ENCODE results near the gene LAMA2. TPM values are rescaled to one million over a fixed set of nuclear protein-coding genes. Genes with fewer than 3 reads are reported as not detected.

The LAMA2 gene
- total RNA-seq, 1 experiment from 2014 or later = 4.2 TPM

- Histone ChIP-seq H2BK120ac (ENCODE audit: low read depth, low read length, poor library complexity, severe bottlenecking) (no peak overlapping the region), H3K27ac (ENCODE audit: insufficient read length, low read depth, low read length) (no peak overlapping the region), H2BK5ac (ENCODE audit: insufficient read length, low read length) (no peak overlapping the region), H4K5ac (ENCODE audit: insufficient read length, low read depth, low read length) (no peak overlapping the region), H2AK5ac (ENCODE audit: insufficient read length, low read length) (no peak overlapping the region), H3K23me2 (ENCODE audit: insufficient read length, low read depth, low read length, poor library complexity, severe bottlenecking) (no peaks in the 10 kb centered on the region), H3K79me2 (ENCODE audit: insufficient read depth, low read length) (no peaks in the 10 kb centered on the region), H4K20me1 (ENCODE audit: control insufficient read depth, insufficient read depth, insufficient read length) (no peaks in the 10 kb centered on the region), H4K8ac (replicated peaks; ENCODE audit: insufficient read length, low read depth, low read length) (no peak overlapping the region), H3T11ph (ENCODE audit: low read length) (no peak overlapping the region), H2BK12ac (ENCODE audit: insufficient read length, low read depth, low read length) (no peak overlapping the region), H4K91ac (ENCODE audit: insufficient read length, low read depth, low read length) (no peak overlapping the region), H3K56ac (ENCODE audit: insufficient read length, low read depth, low read length) (no peak overlapping the region), H3K4me2 (ENCODE audit: insufficient read depth, insufficient read length, low read length) (no peak overlapping the region), H3K23ac (ENCODE audit: insufficient read length, low read depth, low read length) (no peak overlapping the region), H3K4ac (ENCODE audit: low read depth, low read length) (no peak overlapping the region), H3K79me1 (ENCODE audit: insufficient read depth, low read depth, low read length, poor library complexity, severe bottlenecking) (no peaks in the 10 kb centered on the region), H3K4me1 (ENCODE audit: insufficient read depth, low read length) (no peaks in the 10 kb centered on the region; the same call in 1 of the 2 replicates), H3K9me3 (ENCODE audit: control insufficient read depth, low read depth, low read length) (no peaks in the 10 kb centered on the region), H2BK15ac (ENCODE audit: low read depth, low read length) (no peak overlapping the region), H3K9ac (ENCODE audit: extremely low read depth, insufficient read length, low read length) (no peak overlapping the region), H2AFZ (ENCODE audit: low read length) (no peak overlapping the region), H3K27me3 (ENCODE audit: insufficient read depth, low read length) (no peaks in the 10 kb centered on the region), H3K18ac (ENCODE audit: insufficient read length, low read depth, low read length) (no peak overlapping the region), H3K14ac (ENCODE audit: insufficient read depth, low read length) (no peak overlapping the region), H2BK20ac (ENCODE audit: low read depth, low read length, poor library complexity, severe bottlenecking) (no peak overlapping the region)
- Mint-ChIP-seq H3K36me3 (ENCODE audit: insufficient read depth in 1 of 3, low read depth in 3 of 3) (no peaks in the 10 kb centered on the region), H3K9me3 (peaks cover 0 to 3% of the 10 kb centered on the region in 2 experiments; a peak in 1 of 5 replicates), H3K4me3 (no peak overlapping the region), H3K4me1 (peaks cover 0 to 7% of the 10 kb centered on the region in 2 experiments; a peak in 1 of 4 replicates), H3K27me3 (ENCODE audit: low read depth) (no peaks in the 10 kb centered on the region), H3K27ac (no peak overlapping the region; a peak in 1 of 7 replicates)
- TF ChIP-seq, protein P1, sequence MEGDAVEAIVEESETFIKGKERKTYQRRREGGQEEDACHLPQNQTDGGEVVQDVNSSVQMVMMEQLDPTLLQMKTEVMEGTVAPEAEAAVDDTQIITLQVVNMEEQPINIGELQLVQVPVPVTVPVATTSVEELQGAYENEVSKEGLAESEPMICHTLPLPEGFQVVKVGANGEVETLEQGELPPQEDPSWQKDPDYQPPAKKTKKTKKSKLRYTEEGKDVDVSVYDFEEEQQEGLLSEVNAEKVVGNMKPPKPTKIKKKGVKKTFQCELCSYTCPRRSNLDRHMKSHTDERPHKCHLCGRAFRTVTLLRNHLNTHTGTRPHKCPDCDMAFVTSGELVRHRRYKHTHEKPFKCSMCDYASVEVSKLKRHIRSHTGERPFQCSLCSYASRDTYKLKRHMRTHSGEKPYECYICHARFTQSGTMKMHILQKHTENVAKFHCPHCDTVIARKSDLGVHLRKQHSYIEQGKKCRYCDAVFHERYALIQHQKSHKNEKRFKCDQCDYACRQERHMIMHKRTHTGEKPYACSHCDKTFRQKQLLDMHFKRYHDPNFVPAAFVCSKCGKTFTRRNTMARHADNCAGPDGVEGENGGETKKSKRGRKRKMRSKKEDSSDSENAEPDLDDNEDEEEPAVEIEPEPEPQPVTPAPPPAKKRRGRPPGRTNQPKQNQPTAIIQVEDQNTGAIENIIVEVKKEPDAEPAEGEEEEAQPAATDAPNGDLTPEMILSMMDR (conservative IDR thresholded peaks at IDR 0.05) = no peak
- no peak for DNase-seq
Observed at GRCh38 chr6:129208415-129209034, 325.6 kb downstream of the LAMA2 start.
